ENCODE measurements around the gene PEX14. TPM values are rescaled to one million over a fixed set of nuclear protein-coding genes. Genes with fewer than 3 reads are reported as not detected.
A peak's percentile ranks its signal among the peaks of the same experiment; 100 is the strongest.

PEX14 gene
- total and polyA plus RNA-seq, 9 of the 15 experiments (the other 6 are each of a cell fraction or from before 2014, with no cell fraction given) = 2.6 to 45.7 (median 22.7) TPM

- TF ChIP-seq HMG20B (CRISPR knock-in tag; IDR thresholded peaks at IDR 0.05) = no peak
- no peak for TF ChIP-seq GATAD2B (IDR thresholded peaks at IDR 0.05; ENCODE audit: borderline replicate concordance)
- no peak for TF ChIP-seq CHAMP1 (IDR thresholded peaks at IDR 0.05)
- TF ChIP-seq RBM39 (optimal IDR thresholded peaks at IDR 0.05; ENCODE audit: low read depth, low read length) = peak; percentile 49
- TF ChIP-seq ZNF124 (CRISPR knock-in tag; IDR thresholded peaks at IDR 0.05) = no peak
- peak; percentile 54; the same call in 1 of the 2 replicates for TF ChIP-seq RB1 (IDR thresholded peaks at IDR 0.05; ENCODE audit: low read depth)
- no peak for TF ChIP-seq LCOR (CRISPR knock-in tag; IDR thresholded peaks at IDR 0.05)
- TF ChIP-seq ZBED1 (IDR thresholded peaks at IDR 0.05) = no peak
- TF ChIP-seq ZMIZ1 (IDR thresholded peaks at IDR 0.05; ENCODE audit: low read depth in 2 of 2, low read length in 2 of 2) = no peak
- TF ChIP-seq, protein P1, sequence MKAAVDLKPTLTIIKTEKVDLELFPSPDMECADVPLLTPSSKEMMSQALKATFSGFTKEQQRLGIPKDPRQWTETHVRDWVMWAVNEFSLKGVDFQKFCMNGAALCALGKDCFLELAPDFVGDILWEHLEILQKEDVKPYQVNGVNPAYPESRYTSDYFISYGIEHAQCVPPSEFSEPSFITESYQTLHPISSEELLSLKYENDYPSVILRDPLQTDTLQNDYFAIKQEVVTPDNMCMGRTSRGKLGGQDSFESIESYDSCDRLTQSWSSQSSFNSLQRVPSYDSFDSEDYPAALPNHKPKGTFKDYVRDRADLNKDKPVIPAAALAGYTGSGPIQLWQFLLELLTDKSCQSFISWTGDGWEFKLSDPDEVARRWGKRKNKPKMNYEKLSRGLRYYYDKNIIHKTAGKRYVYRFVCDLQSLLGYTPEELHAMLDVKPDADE (conservative IDR thresholded peaks at IDR 0.05; ENCODE audit: control insufficient read depth, low read depth, low read length) = no peak
- peak; percentile 82 for TF ChIP-seq CTCFL (IDR thresholded peaks at IDR 0.05; ENCODE audit: borderline replicate concordance, insufficient read depth, low read depth, low read length, poor library complexity, severe bottlenecking)
- no peak for TF ChIP-seq BACH1 (tag; IDR thresholded peaks at IDR 0.05)
- TF ChIP-seq BRCA1 (IDR thresholded peaks at IDR 0.05) = no peak
- no peak for TF ChIP-seq BRCA1 (CRISPR knock-in tag; IDR thresholded peaks at IDR 0.05)
- peak; percentile 36 for TF ChIP-seq E2F8 (IDR thresholded peaks at IDR 0.05; ENCODE audit: low read depth, partially characterized antibody)
Measured at GRCh38 chr1:10494754-10495474, 20.2 kb downstream of the PEX14 start (continued).
